WTC11 (cell line): ENCODE measurements around the gene PDE8A. TPM values are rescaled to one million over a fixed set of nuclear protein-coding genes. Genes with fewer than 3 reads are reported as not detected.

Experiments
- ATAC-seq: fragments of 200-7000 bp; cut with Tn5 transposase; 2 replicates; pipeline ENCODE4 v1.10.0; 2021; ENCODE audit warnings: mild to moderate bottlenecking, moderate library complexity
- CTCF ChIA-PET: fragments of 300-600 bp; sonication (Branson Sonifier 250); formaldehyde crosslinking; loops from one replicate; lab custom pipeline; 2021; ENCODE audit warnings: antibody characterized with exemption; lab: Charles Lee
- POLR2A ChIA-PET: fragments of 350-600 bp; sonication (Branson Sonifier 250); formaldehyde crosslinking; loops from one replicate; lab custom pipeline; 2021; ENCODE audit warnings: antibody characterized with exemption; lab: Charles Lee
- DNase-seq: peaks from one replicate; pipeline ENCODE4 v3.0.0; 2021; ENCODE audit warnings: low spot score
- H3K27ac Mint-ChIP-seq: 2 replicates; pipeline ENCODE4 v1.8.0; 2021; ENCODE audit warnings: mixed read lengths
- H3K27me3 Mint-ChIP-seq: 2 replicates; pipeline ENCODE4 v1.8.0; 2021; ENCODE audit warnings: low read depth, mild to moderate bottlenecking, moderate library complexity, mixed read lengths
- H3K36me3 Mint-ChIP-seq: 2 replicates; pipeline ENCODE4 v1.8.0; 2021; ENCODE audit warnings: mixed read lengths
- H3K4me1 Mint-ChIP-seq: 2 replicates; pipeline ENCODE4 v1.8.0; 2022; ENCODE audit warnings: mixed read lengths
- H3K4me3 Mint-ChIP-seq: 2 replicates; pipeline ENCODE4 v1.8.0; 2021; ENCODE audit warnings: mild to moderate bottlenecking, moderate library complexity, mixed read lengths
- H3K9me3 Mint-ChIP-seq: 2 replicates; pipeline ENCODE4 v1.8.0; 2021; ENCODE audit warnings: mixed read lengths
- AR ChIP-seq: fragments of 250-450 bp; sonication (Bioruptor Pico); IDR thresholded peaks from 2 replicates; pipeline ENCODE4 v1.9.0; 2021; ENCODE audit warnings: mild to moderate bottlenecking
- ATF1 ChIP-seq: sonication (generic); formaldehyde crosslinking; IDR thresholded peaks from 2 replicates; pipeline ENCODE4 v1.8.1; 2023; ENCODE audit warnings: mild to moderate bottlenecking, moderate library complexity, missing genetic modification reagents
- ATF2 ChIP-seq: sonication (generic); formaldehyde crosslinking; IDR thresholded peaks from 2 replicates; pipeline ENCODE4 v1.8.1; 2022; ENCODE audit warnings: low read depth, missing genetic modification reagents, borderline replicate concordance
- ATF6 ChIP-seq: sonication (generic); formaldehyde crosslinking; IDR thresholded peaks from 2 replicates; pipeline ENCODE4 v1.8.1; 2023; ENCODE audit warnings: mild to moderate bottlenecking, missing genetic modification reagents
- CBFB ChIP-seq: sonication (generic); formaldehyde crosslinking; IDR thresholded peaks from 2 replicates; pipeline ENCODE4 v1.8.1; 2022; ENCODE audit warnings: mild to moderate bottlenecking, low read depth, missing genetic modification reagents
- CDX4 ChIP-seq: fragments of 250-450 bp; sonication (Bioruptor Pico); IDR thresholded peaks from 2 replicates; pipeline ENCODE4 v1.9.0; 2021; ENCODE audit warnings: moderate library complexity, mild to moderate bottlenecking, inconsistent platforms, borderline replicate concordance
- CREM ChIP-seq: sonication (generic); formaldehyde crosslinking; IDR thresholded peaks from 2 replicates; pipeline ENCODE4 v1.8.1; 2022; ENCODE audit warnings: mild to moderate bottlenecking, missing genetic modification reagents, moderate library complexity
- ERG ChIP-seq: fragments of 250-450 bp; sonication (Bioruptor Pico); IDR thresholded peaks from 2 replicates; pipeline ENCODE4 v1.8.0; 2021; ENCODE audit warnings: mild to moderate bottlenecking
- HMGA2 ChIP-seq: fragments of 250-450 bp; sonication (Bioruptor Pico); IDR thresholded peaks from 2 replicates; pipeline ENCODE4 v1.4.0; 2021; ENCODE audit warnings: mild to moderate bottlenecking, moderate library complexity
- JAZF1 ChIP-seq: fragments of 250-450 bp; sonication (Bioruptor Pico); IDR thresholded peaks from 2 replicates; pipeline ENCODE4 v1.9.0; 2021; ENCODE audit warnings: moderate library complexity, mild to moderate bottlenecking, inconsistent platforms
- KAT7 ChIP-seq: sonication (generic); formaldehyde crosslinking; IDR thresholded peaks from 2 replicates; pipeline ENCODE4 v1.8.1; 2023; ENCODE audit warnings: missing genetic modification reagents, mild to moderate bottlenecking, borderline replicate concordance
- NFE2L1 ChIP-seq: sonication (generic); formaldehyde crosslinking; IDR thresholded peaks from 2 replicates; pipeline ENCODE4 v1.8.1; 2023; ENCODE audit warnings: missing genetic modification reagents
- OVOL2 ChIP-seq: fragments of 250-450 bp; sonication (Bioruptor Pico); IDR thresholded peaks from 2 replicates; pipeline ENCODE4 v1.9.0; 2021; ENCODE audit warnings: mild to moderate bottlenecking, borderline replicate concordance
- PREB ChIP-seq: sonication (generic); formaldehyde crosslinking; IDR thresholded peaks from 2 replicates; pipeline ENCODE4 v1.8.1; 2022; ENCODE audit warnings: mild to moderate bottlenecking, missing genetic modification reagents, moderate library complexity, borderline replicate concordance
- SMAD3 ChIP-seq: sonication (generic); formaldehyde crosslinking; IDR thresholded peaks from 2 replicates; pipeline ENCODE4 v1.8.0; 2022; ENCODE audit warnings: missing genetic modification reagents, mild to moderate bottlenecking, borderline replicate concordance
- STAT6 ChIP-seq: sonication (generic); formaldehyde crosslinking; conservative IDR thresholded peaks from 2 replicates; pipeline ENCODE4 v1.8.1; 2023; ENCODE audit warnings: mild to moderate bottlenecking, low read depth, missing genetic modification reagents, moderate library complexity
- TCF7 ChIP-seq: sonication (generic); formaldehyde crosslinking; IDR thresholded peaks from 2 replicates; pipeline ENCODE4 v1.8.0; 2022; ENCODE audit warnings: mild to moderate bottlenecking, low read depth, missing genetic modification reagents, moderate library complexity
- ZNF416 ChIP-seq: fragments of 250-450 bp; sonication (Bioruptor Pico); IDR thresholded peaks from 2 replicates; pipeline ENCODE4 v1.9.0; 2021; ENCODE audit warnings: mild to moderate bottlenecking, inconsistent platforms
- ZNF425 ChIP-seq: fragments of 250-450 bp; sonication (Bioruptor Pico); conservative IDR thresholded peaks from 2 replicates; pipeline ENCODE4 v1.9.0; 2021; ENCODE audit warnings: mild to moderate bottlenecking
- total RNA-seq: library from RNA; stranded (reverse); gene quantifications from 3 replicates; pipeline ENCODE4 v1.2.3, GENCODE V29; 2021

The PDE8A gene
- total RNA-seq, 1 experiment from 2014 or later = 13.9 TPM

GRCh38 chr15:84944311-84944710 lies 37.3 kb upstream of the PDE8A start:
- H3K27ac Mint-ChIP-seq = no peak overlapping the region
- no peaks in the 10 kb centered on the region for H3K36me3 Mint-ChIP-seq
- no peak for DNase-seq
- H3K27me3 Mint-ChIP-seq = no peaks in the 10 kb centered on the region; the same call in 1 of the 2 replicates
- TF ChIP-seq TCF7 (CRISPR knock-in tag) = no peak
- no peak for TF ChIP-seq KAT7
- no peak for TF ChIP-seq AR (CRISPR knock-in tag)
- TF ChIP-seq NFE2L1 (CRISPR knock-in tag) = no peak
- no peak for TF ChIP-seq ATF6 (CRISPR knock-in tag)
- no peak for TF ChIP-seq OVOL2 (CRISPR knock-in tag)
- TF ChIP-seq ZNF416 (CRISPR knock-in tag) = no peak
- TF ChIP-seq ZNF425 = no peak
- no peak for TF ChIP-seq ERG (CRISPR knock-in tag)
- no peak for TF ChIP-seq CDX4 (CRISPR knock-in tag)
- no peak for TF ChIP-seq PREB (CRISPR knock-in tag)
- TF ChIP-seq CREM (CRISPR knock-in tag) = no peak
- TF ChIP-seq CBFB (CRISPR knock-in tag) = no peak
- TF ChIP-seq HMGA2 (CRISPR knock-in tag) = no peak
- TF ChIP-seq SMAD3 (CRISPR knock-in tag) = no peak
- H3K4me3 Mint-ChIP-seq = no peak overlapping the region
- ATAC-seq = no peak
- POLR2A ChIA-PET = no interaction called here
- CTCF ChIA-PET = interaction anchor here (0.7 to 1.4 kb wide), 3 partner anchors 11 to 357 kb away, joined by 3 to 4 read pairs (median 3); no protein-coding TSS in a partner anchor
- H3K4me1 Mint-ChIP-seq = no peaks in the 10 kb centered on the region
- H3K9me3 Mint-ChIP-seq = no peaks in the 10 kb centered on the region

- ATAC-seq = no peak
- H3K4me3 Mint-ChIP-seq = no peak overlapping the region
- no peak for DNase-seq
- CTCF ChIA-PET = interaction anchor here (0.7 to 1.4 kb wide), 3 partner anchors 10 to 357 kb away, joined by 3 to 4 read pairs (median 3); no protein-coding TSS in a partner anchor
- no peaks in the 10 kb centered on the region; the same call in 1 of the 2 replicates for H3K27me3 Mint-ChIP-seq
- POLR2A ChIA-PET = no interaction called here
- no peaks in the 10 kb centered on the region for H3K4me1 Mint-ChIP-seq
- no peak overlapping the region for H3K27ac Mint-ChIP-seq
- H3K9me3 Mint-ChIP-seq = no peaks in the 10 kb centered on the region
- H3K36me3 Mint-ChIP-seq = no peaks in the 10 kb centered on the region
- TF ChIP-seq JAZF1 (CRISPR knock-in tag) (no peak), ATF1 (CRISPR knock-in tag) (no peak), STAT6 (CRISPR knock-in tag) (no peak), ATF2 (CRISPR knock-in tag) (no peak)
Measured at GRCh38 chr15:84944861-84945260, 36.8 kb upstream of the PDE8A start.
